Stomach smooth muscle (tissue), 2 donors: ENCODE measurements around the gene TFAP2C.

ENCODE experiments used
- H3K27ac ChIP-seq: one replicate; pipeline ENCODE4 v1.7.0; 2013; ENCODE audit warnings: mild to moderate bottlenecking, low read length, inconsistent platforms
- H3K27me3 ChIP-seq, 2 donors: one replicate each; pipeline ENCODE4 v1.7.0; 2013; ENCODE audit warnings: low read length in 2 of 2; ENCODE audit not compliant: insufficient read depth in 2 of 2, control insufficient read depth in 1 of 2
- H3K36me3 ChIP-seq, 2 donors: one replicate each; pipeline ENCODE4 v1.7.0; 2013; ENCODE audit warnings: low read length in 2 of 2; ENCODE audit not compliant: control insufficient read depth in 2 of 2, insufficient read depth in 2 of 2
- H3K4me1 ChIP-seq: one replicate; pipeline ENCODE4 v1.7.0; 2013; ENCODE audit warnings: low read length; ENCODE audit not compliant: control insufficient read depth, insufficient read depth
- H3K4me3 ChIP-seq, 2 donors: one replicate each; pipeline ENCODE4 v1.7.0; 2013; ENCODE audit warnings: low read length in 2 of 2
- H3K9ac ChIP-seq, 2 donors: one replicate each; pipeline ENCODE4 v1.7.0; 2013; ENCODE audit warnings: low read length in 2 of 2, mild to moderate bottlenecking in 1 of 2
- H3K9me3 ChIP-seq, 2 donors: one replicate each; pipeline ENCODE4 v1.7.0; 2013; ENCODE audit warnings: low read length in 2 of 2; ENCODE audit not compliant: control insufficient read depth in 2 of 2
- donor health status: healthy.
- donor health status: Pancreatic carcinoma.

TFAP2C gene

GRCh38 chr20:56629464-56630085, 469 bp downstream of the TFAP2C start:
- H3K9me3 ChIP-seq = no peaks in the 10 kb centered on the region
- peaks cover 54 to 87% of the 10 kb centered on the region in 2 donors for H3K27me3 ChIP-seq
- no peaks in the 10 kb centered on the region for H3K36me3 ChIP-seq
- H3K4me3 ChIP-seq = peak overlapping the region; percentile 44 to 71
- H3K27ac ChIP-seq = no peak overlapping the region
- H3K9ac ChIP-seq = peak overlapping the region in 1 of 2 donors; percentile 37
- H3K4me1 ChIP-seq = peaks cover 38% of the 10 kb centered on the region

DNA sequence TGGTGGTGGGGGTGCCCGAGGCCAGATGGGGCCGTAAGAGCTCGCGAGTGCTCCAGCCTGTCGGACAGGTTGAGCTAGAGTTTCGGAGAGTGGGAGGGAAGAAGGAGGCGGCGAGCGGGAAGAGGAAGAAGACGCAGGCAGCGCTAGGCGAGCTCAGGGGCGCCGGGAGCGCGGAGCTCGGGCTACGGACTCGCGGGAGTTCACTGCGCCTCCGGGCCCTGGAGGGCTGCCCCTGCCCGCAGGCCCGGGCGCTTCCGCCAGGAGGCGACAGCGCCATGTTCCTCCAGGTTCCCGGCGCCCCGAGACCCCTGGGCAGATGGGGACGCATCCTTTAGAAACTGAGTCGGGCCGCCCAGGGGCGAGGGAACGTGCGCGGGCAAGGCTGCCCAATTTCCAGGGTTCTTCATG, 984 bp downstream of the TFAP2C start:
- H3K27ac ChIP-seq = no peak overlapping the region
- H3K27me3 ChIP-seq = peaks cover 58 to 86% of the 10 kb centered on the region in 2 donors
- H3K36me3 ChIP-seq = no peaks in the 10 kb centered on the region
- peak overlapping the region; percentile 44 to 71 for H3K4me3 ChIP-seq
- peaks cover 38% of the 10 kb centered on the region for H3K4me1 ChIP-seq
- no peaks in the 10 kb centered on the region for H3K9me3 ChIP-seq
- peak overlapping the region in 1 of 2 donors; percentile 37 for H3K9ac ChIP-seq

DNA sequence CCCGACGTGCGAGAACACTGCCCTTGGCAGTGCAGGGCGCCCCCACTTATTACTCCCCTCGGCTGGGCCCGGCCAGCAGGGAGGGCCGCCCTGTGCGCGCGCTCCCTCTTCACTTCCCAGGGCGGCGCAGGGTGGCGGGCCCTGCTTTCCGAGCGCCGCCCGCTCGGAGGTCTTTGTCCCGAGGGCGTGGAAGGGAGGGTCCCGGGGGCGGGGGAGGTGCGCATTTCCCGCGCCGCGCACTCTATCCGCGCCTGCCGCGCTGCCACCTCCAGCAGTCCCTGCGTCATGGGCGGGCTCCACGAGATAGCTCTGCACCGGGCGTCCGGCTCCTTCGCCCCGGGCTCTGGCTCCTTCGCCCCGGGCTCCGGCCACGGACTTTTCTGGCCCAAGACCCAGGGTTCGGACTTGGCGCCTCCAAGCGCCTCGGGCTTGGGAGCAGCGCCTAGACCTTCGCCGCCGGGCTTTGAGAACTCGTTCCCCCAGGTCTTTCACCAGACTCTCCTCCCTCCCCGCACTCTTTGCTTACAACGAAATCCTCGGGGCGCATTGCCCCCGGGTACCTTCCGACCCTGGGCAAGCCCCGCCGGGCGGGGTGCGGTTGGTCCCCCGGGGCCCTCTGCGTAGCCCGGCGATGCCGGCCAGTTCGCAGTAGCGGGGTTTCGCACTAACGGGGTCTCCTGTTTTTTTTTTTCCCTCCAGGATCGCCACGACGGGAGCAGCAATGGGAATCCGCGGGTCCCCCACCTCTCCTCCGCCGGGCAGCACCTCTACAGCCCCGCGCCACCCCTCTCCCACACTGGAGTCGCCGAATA, 1.6 kb downstream of the TFAP2C start:
- H3K4me1 ChIP-seq = peaks cover 38% of the 10 kb centered on the region
- no peaks in the 10 kb centered on the region for H3K36me3 ChIP-seq
- peaks cover 52 to 82% of the 10 kb centered on the region in 2 donors for H3K27me3 ChIP-seq
- peak overlapping the region in 1 of 2 donors; percentile 71 for H3K4me3 ChIP-seq
- no peak overlapping the region for H3K27ac ChIP-seq
- H3K9ac ChIP-seq = no peak overlapping the region
- no peaks in the 10 kb centered on the region for H3K9me3 ChIP-seq

DNA sequence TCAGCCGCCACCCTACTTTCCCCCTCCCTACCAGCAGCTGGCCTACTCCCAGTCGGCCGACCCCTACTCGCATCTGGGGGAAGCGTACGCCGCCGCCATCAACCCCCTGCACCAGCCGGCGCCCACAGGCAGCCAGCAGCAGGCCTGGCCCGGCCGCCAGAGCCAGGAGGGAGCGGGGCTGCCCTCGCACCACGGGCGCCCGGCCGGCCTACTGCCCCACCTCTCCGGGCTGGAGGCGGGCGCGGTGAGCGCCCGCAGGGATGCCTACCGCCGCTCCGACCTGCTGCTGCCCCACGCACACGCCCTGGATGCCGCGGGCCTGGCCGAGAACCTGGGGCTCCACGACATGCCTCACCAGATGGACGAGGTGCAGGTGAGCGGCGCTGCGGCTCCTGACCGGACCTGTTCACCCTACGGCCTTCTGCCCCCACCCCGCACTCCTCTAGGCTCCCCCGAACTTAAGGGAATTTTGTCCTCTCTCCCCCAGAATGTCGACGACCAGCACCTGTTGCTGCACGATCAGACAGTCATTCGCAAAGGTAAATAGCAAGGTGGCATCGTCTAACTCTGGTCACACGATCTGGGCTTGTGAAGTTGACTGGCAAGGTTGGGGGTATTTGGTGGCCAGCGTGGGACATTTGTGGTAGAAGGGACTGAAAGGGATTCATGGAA, 2.3 kb downstream of the TFAP2C start:
- no peak overlapping the region for H3K27ac ChIP-seq
- peak overlapping the region in 1 of 2 donors; percentile 22 for H3K4me3 ChIP-seq
- H3K4me1 ChIP-seq = peaks cover 33% of the 10 kb centered on the region
- peaks cover 48 to 76% of the 10 kb centered on the region in 2 donors for H3K27me3 ChIP-seq
- no peaks in the 10 kb centered on the region for H3K9me3 ChIP-seq
- no peaks in the 10 kb centered on the region for H3K36me3 ChIP-seq
- H3K9ac ChIP-seq = no peak overlapping the region

GRCh38 chr20:56631990-56632327, 2.9 kb downstream of the TFAP2C start:
- Histone ChIP-seq H3K4me1 (peaks cover 30% of the 10 kb centered on the region), H3K27ac (no peak overlapping the region), H3K9me3 (no peaks in the 10 kb centered on the region), H3K4me3 (no peak overlapping the region), H3K9ac (no peak overlapping the region), H3K27me3 (peaks cover 43 to 71% of the 10 kb centered on the region in 2 donors), H3K36me3 (no peaks in the 10 kb centered on the region)

DNA sequence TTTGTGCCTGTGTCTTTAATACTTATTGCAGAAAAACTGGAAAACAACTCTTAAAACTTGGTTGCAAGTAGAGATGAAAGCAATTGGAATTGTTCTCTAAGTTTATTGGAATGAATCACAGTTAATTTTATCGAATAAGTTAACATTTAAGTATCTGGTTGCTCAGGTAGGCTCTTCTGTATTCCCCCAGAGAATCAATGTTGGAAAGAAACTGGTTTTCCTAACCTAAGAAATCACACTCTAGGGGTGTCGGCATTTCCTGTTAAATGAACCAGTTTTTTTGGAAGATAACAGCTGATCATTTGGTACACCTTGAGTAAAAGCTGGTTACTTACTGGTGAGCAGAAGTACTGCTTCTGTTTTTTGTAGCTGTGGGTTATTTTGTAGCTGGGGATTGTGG, 5.2 kb downstream of the TFAP2C start:
- Histone ChIP-seq H3K4me3 (no peak overlapping the region), H3K9me3 (no peaks in the 10 kb centered on the region), H3K27me3 (peaks cover 25 to 49% of the 10 kb centered on the region in 2 donors), H3K4me1 (peaks cover 20% of the 10 kb centered on the region), H3K9ac (no peak overlapping the region), H3K27ac (no peak overlapping the region), H3K36me3 (no peaks in the 10 kb centered on the region)

GRCh38 chr20:56634735-56635385, 5.8 kb downstream of the TFAP2C start:
- Histone ChIP-seq H3K9me3 (no peaks in the 10 kb centered on the region), H3K27ac (no peak overlapping the region), H3K4me1 (peaks cover 14% of the 10 kb centered on the region), H3K9ac (no peak overlapping the region), H3K36me3 (no peaks in the 10 kb centered on the region), H3K4me3 (no peak overlapping the region), H3K27me3 (peaks cover 19 to 43% of the 10 kb centered on the region in 2 donors)

DNA sequence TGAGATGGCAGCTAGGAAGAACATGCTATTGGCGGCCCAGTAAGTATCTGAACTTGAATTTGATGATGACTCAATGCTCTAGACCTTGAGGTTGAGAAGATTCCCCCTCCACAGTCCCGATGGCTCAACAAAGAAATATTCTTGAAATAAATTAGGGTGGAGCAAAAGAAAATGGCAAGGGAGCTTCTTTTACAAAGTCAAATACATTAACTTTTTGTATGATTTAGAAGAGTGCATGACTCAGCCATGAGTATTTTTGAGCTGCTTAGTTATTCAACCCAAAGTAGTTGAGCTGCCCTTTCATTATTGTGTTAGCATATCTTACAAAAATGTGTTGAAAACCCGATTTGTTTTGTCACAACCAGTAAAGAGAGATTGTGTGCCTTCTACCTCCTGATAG, 7.6 kb downstream of the TFAP2C start:
- H3K9me3 ChIP-seq = no peaks in the 10 kb centered on the region
- H3K4me3 ChIP-seq = no peak overlapping the region
- H3K9ac ChIP-seq = no peak overlapping the region
- H3K27ac ChIP-seq = no peak overlapping the region
- H3K36me3 ChIP-seq = no peaks in the 10 kb centered on the region
- H3K4me1 ChIP-seq = no peaks in the 10 kb centered on the region
- peaks cover 8 to 25% of the 10 kb centered on the region in 2 donors for H3K27me3 ChIP-seq

- no peaks in the 10 kb centered on the region for H3K9me3 ChIP-seq
- H3K4me1 ChIP-seq = no peaks in the 10 kb centered on the region
- H3K27ac ChIP-seq = no peak overlapping the region
- H3K36me3 ChIP-seq = no peaks in the 10 kb centered on the region
- no peak overlapping the region for H3K9ac ChIP-seq
- H3K4me3 ChIP-seq = no peak overlapping the region
- H3K27me3 ChIP-seq = peaks cover 10 to 19% of the 10 kb centered on the region in 2 donors
Observed at GRCh38 chr20:56637576-56637975, 8.5 kb downstream of the TFAP2C start.

- Histone ChIP-seq H3K4me1 (no peaks in the 10 kb centered on the region), H3K36me3 (no peaks in the 10 kb centered on the region), H3K27ac (no peak overlapping the region), H3K9ac (no peak overlapping the region), H3K9me3 (no peaks in the 10 kb centered on the region), H3K4me3 (no peak overlapping the region), H3K27me3 (peaks cover 0 to 5% of the 10 kb centered on the region in 2 donors)
Observed at GRCh38 chr20:56646599-56646998, 17.5 kb downstream of the TFAP2C start.
